ENCODE results near the gene ZNF519.

ZNF519 gene

GRCh38 chr18:14092625-14093306 is 39.5 kb downstream of the ZNF519 start:
- no peak for DNase-seq

GRCh38 chr18:14089781-14090180 is 42.5 kb downstream of the ZNF519 start:
- no peak for DNase-seq

GRCh38 chr18:14089191-14089590 is 43.0 kb downstream of the ZNF519 start:
- DNase-seq: no peak

GRCh38 chr18:14086458-14087231 is 45.6 kb downstream of the ZNF519 start:
- DNase-seq: peak; percentile 63

GRCh38 chr18:14085770-14086457 is 46.3 kb downstream of the ZNF519 start:
- DNase-seq: no peak

- DNase-seq: no peak
Measured at GRCh38 chr18:14075196-14075595, 57.0 kb downstream of the ZNF519 start.

GRCh38 chr18:14074187-14074586 is 58.0 kb downstream of the ZNF519 start:
- no peak for DNase-seq

- DNase-seq: no peak
Measured at GRCh38 chr18:14053661-14054060, 78.6 kb downstream of the ZNF519 start.

Measured in NCI-H146 (cell line).